HL-60 (cell line): ENCODE measurements around the gene HPF1.

ENCODE experiments used
- DNase-seq, 2 experiments: peaks; one replicate each; pipeline ENCODE4 v3.0.0-alpha.2; 2010 to 2020; ENCODE audit warnings: low read depth in 1 of 2, low spot score in 1 of 2
- H3K27ac ChIP-seq: fragments of 250-450 bp; sonication (Bioruptor Pico); replicated peaks from 2 replicates; pipeline ENCODE4 v1.5.1; 2020; ENCODE audit warnings: mild to moderate bottlenecking, moderate library complexity
- H3K27me3 ChIP-seq: fragments of 250-450 bp; sonication (Bioruptor Pico); 2 replicates; pipeline ENCODE4 v1.5.1; 2021; ENCODE audit warnings: mild to moderate bottlenecking, moderate library complexity; ENCODE audit not compliant: insufficient read depth, poor library complexity, severe bottlenecking
- H3K4me3 ChIP-seq: replicated peaks from 2 replicates; pipeline ENCODE4 v1.5.1; 2011; ENCODE audit warnings: mild to moderate bottlenecking, control low read depth, low read length; ENCODE audit not compliant: insufficient read depth
- GABPA ChIP-seq: IDR thresholded peaks from 2 replicates; pipeline ENCODE4 v1.6.1; 2012; ENCODE audit warnings: low read depth
- POLR2AphosphoS5 ChIP-seq: IDR thresholded peaks from 2 replicates; pipeline ENCODE4 v1.6.1; 2012; ENCODE audit warnings: low read depth
- SPI1 ChIP-seq: IDR thresholded peaks from 2 replicates; pipeline ENCODE4 v1.6.1; 2012; ENCODE audit warnings: low read depth, mild to moderate bottlenecking, borderline replicate concordance
- TF ChIP-seq, protein P1 (sequence below): IDR thresholded peaks from 2 replicates; pipeline ENCODE4 v1.6.1; 2012; ENCODE audit warnings: low read depth; ENCODE audit not compliant: insufficient replicate concordance
- TF ChIP-seq, protein P2 (sequence below): IDR thresholded peaks from one replicate; pipeline ENCODE4 v1.5.1; 2011; ENCODE audit warnings: low read length, control low read depth, inconsistent platforms; ENCODE audit not compliant: insufficient read depth

The HPF1 gene

DNA sequence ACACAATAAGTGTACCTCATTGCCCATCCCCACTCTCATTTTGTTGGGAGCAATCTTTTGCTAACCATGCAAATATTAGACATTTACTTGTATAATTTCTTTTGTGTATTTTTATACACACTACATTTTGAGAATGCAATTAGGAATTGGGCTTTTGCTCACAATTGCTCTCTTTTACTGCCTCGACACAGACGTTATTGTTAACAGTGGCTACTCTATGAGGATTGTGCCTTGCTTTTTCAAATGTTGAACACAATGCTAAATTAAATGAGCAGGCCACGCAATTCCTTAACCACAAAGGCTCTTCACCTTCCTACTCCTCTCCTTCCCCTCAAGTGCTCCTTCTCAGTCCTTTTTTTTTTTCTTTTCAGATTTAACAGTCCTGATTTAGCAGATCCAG, 42.8 kb upstream of the HPF1 start:
- Histone ChIP-seq H3K4me3 (no peak overlapping the region), H3K27me3 (no peaks in the 10 kb centered on the region), H3K27ac (no peak overlapping the region)
- TF ChIP-seq GABPA (no peak), POLR2AphosphoS5 (no peak), SPI1 (no peak)
- TF ChIP-seq, protein P1, sequence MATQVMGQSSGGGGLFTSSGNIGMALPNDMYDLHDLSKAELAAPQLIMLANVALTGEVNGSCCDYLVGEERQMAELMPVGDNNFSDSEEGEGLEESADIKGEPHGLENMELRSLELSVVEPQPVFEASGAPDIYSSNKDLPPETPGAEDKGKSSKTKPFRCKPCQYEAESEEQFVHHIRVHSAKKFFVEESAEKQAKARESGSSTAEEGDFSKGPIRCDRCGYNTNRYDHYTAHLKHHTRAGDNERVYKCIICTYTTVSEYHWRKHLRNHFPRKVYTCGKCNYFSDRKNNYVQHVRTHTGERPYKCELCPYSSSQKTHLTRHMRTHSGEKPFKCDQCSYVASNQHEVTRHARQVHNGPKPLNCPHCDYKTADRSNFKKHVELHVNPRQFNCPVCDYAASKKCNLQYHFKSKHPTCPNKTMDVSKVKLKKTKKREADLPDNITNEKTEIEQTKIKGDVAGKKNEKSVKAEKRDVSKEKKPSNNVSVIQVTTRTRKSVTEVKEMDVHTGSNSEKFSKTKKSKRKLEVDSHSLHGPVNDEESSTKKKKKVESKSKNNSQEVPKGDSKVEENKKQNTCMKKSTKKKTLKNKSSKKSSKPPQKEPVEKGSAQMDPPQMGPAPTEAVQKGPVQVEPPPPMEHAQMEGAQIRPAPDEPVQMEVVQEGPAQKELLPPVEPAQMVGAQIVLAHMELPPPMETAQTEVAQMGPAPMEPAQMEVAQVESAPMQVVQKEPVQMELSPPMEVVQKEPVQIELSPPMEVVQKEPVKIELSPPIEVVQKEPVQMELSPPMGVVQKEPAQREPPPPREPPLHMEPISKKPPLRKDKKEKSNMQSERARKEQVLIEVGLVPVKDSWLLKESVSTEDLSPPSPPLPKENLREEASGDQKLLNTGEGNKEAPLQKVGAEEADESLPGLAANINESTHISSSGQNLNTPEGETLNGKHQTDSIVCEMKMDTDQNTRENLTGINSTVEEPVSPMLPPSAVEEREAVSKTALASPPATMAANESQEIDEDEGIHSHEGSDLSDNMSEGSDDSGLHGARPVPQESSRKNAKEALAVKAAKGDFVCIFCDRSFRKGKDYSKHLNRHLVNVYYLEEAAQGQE = no peak
- TF ChIP-seq, protein P2, sequence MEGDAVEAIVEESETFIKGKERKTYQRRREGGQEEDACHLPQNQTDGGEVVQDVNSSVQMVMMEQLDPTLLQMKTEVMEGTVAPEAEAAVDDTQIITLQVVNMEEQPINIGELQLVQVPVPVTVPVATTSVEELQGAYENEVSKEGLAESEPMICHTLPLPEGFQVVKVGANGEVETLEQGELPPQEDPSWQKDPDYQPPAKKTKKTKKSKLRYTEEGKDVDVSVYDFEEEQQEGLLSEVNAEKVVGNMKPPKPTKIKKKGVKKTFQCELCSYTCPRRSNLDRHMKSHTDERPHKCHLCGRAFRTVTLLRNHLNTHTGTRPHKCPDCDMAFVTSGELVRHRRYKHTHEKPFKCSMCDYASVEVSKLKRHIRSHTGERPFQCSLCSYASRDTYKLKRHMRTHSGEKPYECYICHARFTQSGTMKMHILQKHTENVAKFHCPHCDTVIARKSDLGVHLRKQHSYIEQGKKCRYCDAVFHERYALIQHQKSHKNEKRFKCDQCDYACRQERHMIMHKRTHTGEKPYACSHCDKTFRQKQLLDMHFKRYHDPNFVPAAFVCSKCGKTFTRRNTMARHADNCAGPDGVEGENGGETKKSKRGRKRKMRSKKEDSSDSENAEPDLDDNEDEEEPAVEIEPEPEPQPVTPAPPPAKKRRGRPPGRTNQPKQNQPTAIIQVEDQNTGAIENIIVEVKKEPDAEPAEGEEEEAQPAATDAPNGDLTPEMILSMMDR = no peak
- DNase-seq = no peak

DNA sequence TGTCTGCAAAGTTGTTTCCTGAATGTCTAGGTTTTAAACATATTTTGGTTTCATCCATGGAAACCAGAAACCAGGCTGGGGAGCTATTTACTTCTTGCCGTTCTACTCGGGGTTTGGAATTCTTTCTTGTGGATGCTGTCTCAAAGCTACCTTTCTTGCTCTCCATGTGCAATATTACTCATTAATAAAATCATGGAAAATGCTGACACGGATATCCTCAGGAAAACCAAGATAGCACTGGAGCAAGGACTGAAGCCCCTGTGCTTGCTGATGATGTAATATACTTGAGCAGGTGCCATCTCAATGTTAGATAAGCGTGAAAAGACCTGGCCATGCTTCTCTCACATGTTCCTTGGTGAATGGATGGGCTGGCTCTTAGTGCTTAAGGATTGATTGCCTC, 41.5 kb upstream of the HPF1 start:
- TF ChIP-seq SPI1 (no peak), POLR2AphosphoS5 (no peak), GABPA (no peak)
- TF ChIP-seq, protein P2 = no peak
- TF ChIP-seq, protein P1 = no peak
- Histone ChIP-seq H3K4me3 (no peak overlapping the region), H3K27ac (no peak overlapping the region), H3K27me3 (peaks cover 2% of the 10 kb centered on the region)
- DNase-seq = no peak

DNA sequence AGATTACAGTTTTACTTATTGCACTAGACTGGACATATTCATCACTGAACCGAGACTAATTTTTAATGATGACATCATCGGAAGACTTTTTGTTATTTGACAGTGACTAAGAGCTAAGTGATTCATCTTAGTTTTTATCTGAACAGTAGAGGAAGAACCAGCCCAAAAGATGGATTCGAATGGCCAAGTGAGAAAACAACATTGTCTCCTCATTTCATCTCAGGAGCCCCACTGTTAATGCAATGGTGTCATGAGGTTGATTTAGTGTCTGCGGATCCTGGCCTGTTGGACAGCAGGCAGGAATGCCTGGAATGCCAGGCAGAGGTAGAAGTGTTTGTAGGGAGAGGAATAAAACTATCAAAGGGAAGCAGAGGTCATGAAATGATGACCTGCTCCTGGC, 37.8 kb upstream of the HPF1 start:
- Histone ChIP-seq H3K27me3 (peaks cover 12% of the 10 kb centered on the region), H3K4me3 (no peak overlapping the region), H3K27ac (no peak overlapping the region)
- TF ChIP-seq SPI1 (no peak), POLR2AphosphoS5 (no peak), GABPA (no peak)
- TF ChIP-seq, protein P1 = no peak
- TF ChIP-seq, protein P2 = no peak
- DNase-seq = no peak
